Measurements from ENCODE around the gene TPSD1.

Gene TPSD1

GRCh38 chr16:1299012-1299867 lies 43.4 kb downstream of the TPSD1 start:
- no peak for DNase-seq (ENCODE audit: low read depth in 2 of 2)

- no peak for DNase-seq (ENCODE audit: low read depth in 2 of 2)
Observed at GRCh38 chr16:1299868-1300203, 44.0 kb downstream of the TPSD1 start.

- DNase-seq (ENCODE audit: low read depth in 2 of 2) = peak; percentile 50 to 73
Observed at GRCh38 chr16:1300664-1301476, 45.0 kb downstream of the TPSD1 start.

GRCh38 chr16:1301562-1301961 lies 45.7 kb downstream of the TPSD1 start:
- no peak for DNase-seq (ENCODE audit: low read depth in 2 of 2)

- DNase-seq (ENCODE audit: low read depth in 2 of 2) = no peak
Observed at GRCh38 chr16:1305823-1306222, 50.0 kb downstream of the TPSD1 start.

- DNase-seq (ENCODE audit: low read depth in 2 of 2) = no peak
Observed at GRCh38 chr16:1306334-1306733, 50.5 kb downstream of the TPSD1 start.

GRCh38 chr16:1308036-1308976 lies 52.4 kb downstream of the TPSD1 start:
- DNase-seq (ENCODE audit: low read depth in 2 of 2) = no peak
